Tibial nerve (tissue), 4 donors: Measurements from ENCODE around the gene EXD3.

Source experiments
- EP300 ChIP-seq, 2 donors: sonication (generic); formaldehyde crosslinking; IDR thresholded peaks; one replicate each; pipeline ENCODE4 v1.6.1; 2017; ENCODE audit warnings: antibody characterized with exemption in 2 of 2, mild to moderate bottlenecking in 1 of 2
- POLR2A ChIP-seq, 2 donors: fragments of 450-650 bp; IDR thresholded peaks; one replicate each; pipeline ENCODE4 v1.6.1; 2017; ENCODE audit warnings: antibody characterized with exemption in 2 of 2, mild to moderate bottlenecking in 2 of 2, moderate library complexity in 2 of 2
- TF ChIP-seq, protein P1 (sequence below), 5 experiments: fragments of 200-600 bp in 3 of 5; fragments of 450-650 bp in 2 of 5; sonication (generic) in 3 of 5; IDR thresholded peaks; one replicate each; pipeline ENCODE4 v1.5.1; 2016 to 2019; ENCODE audit warnings: antibody characterized with exemption in 5 of 5, mild to moderate bottlenecking in 3 of 5, moderate library complexity in 2 of 5

DNA sequence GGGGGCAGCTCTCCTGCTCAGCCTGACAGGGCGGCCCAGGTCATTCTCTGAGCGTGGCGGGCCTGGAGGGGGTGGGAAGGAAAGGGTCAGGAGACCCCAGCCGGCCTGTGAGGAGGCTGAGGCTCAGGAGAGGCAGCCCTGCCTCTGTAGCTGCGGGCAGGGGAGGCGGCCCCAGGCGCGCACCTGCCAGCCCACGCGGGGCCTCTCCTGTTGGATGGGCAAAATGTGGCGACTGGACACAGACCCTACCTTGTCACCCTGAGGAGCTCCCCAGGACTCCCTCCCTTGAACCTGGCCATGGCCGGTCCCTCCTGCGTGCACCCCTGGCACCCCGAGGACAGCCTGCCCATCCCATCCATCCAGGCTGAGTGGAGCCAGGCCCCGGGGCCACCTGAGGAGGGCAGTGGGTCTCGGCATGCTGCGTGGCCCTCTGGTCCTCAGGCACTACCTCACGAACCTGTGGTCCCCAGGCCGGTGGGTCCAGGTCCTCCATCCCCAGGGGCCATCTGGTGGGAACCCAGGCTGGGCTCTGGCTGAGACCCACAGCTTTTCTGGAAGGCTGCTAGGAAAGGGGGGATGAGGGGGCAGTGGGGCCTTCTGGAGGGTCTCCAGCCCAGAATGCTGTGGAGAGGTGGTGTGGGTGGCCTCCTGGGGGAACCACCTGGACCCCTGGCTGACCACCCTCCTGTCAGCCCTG, 105.8 kb downstream of the EXD3 start:
- TF ChIP-seq, protein P1, sequence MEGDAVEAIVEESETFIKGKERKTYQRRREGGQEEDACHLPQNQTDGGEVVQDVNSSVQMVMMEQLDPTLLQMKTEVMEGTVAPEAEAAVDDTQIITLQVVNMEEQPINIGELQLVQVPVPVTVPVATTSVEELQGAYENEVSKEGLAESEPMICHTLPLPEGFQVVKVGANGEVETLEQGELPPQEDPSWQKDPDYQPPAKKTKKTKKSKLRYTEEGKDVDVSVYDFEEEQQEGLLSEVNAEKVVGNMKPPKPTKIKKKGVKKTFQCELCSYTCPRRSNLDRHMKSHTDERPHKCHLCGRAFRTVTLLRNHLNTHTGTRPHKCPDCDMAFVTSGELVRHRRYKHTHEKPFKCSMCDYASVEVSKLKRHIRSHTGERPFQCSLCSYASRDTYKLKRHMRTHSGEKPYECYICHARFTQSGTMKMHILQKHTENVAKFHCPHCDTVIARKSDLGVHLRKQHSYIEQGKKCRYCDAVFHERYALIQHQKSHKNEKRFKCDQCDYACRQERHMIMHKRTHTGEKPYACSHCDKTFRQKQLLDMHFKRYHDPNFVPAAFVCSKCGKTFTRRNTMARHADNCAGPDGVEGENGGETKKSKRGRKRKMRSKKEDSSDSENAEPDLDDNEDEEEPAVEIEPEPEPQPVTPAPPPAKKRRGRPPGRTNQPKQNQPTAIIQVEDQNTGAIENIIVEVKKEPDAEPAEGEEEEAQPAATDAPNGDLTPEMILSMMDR (IDR thresholded peaks at IDR 0.05), result no peak
- no peak for TF ChIP-seq POLR2A (IDR thresholded peaks at IDR 0.05)
- TF ChIP-seq EP300 (IDR thresholded peaks at IDR 0.05), result no peak
